ENCODE data around the gene THYN1. TPM values are rescaled to one million over a fixed set of nuclear protein-coding genes. Genes with fewer than 3 reads are reported as not detected.

The THYN1 gene
- total and polyA plus RNA-seq, 4 donors, result 30.1 to 67.4 (median 35.8) TPM

DNA sequence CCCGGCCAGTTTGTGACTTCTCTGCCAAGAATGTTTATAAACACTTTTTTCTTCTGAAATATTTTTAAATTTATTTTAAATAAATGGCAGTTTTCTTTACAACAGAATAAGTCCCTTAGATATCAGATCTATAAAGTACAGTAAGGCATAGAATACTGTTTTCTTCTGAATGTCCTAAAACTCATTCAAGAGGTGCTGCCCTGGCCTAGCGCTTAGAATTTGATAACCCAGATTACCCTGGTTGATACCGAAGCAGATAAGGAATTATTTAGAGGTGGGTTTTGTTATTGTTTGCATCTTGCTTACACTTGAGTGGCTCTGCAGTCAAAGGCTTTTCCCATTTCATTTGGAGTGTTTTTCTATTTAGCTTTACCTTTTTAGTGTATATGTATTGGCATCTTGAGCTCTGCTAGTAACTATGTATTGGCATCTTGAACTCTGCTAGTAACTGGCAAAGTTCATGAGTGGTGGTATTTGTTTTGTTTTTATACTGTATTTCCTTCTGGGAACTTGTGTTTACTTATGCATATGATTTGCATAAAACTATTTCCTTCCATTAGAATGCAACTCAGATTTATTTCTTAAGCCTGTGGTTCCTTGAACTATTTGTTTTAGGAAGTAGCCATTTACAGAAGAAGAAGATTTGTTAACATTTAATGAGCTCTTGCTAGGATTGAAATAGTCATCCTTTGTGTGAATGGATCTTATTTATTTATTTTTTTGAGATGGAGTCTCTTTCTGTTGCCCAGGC, 1.5 kb upstream of the THYN1 start:
- H3K4me3 ChIP-seq, result no peak overlapping the region
- H3K4me1 ChIP-seq (ENCODE audit: control insufficient read depth in 5 of 5, insufficient read depth in 5 of 5, low read length in 5 of 5), result peaks cover 0 to 16% (median 4%) of the 10 kb centered on the region in 5 donors
- ATAC-seq (ENCODE audit: insufficient read depth, low FRiP score), result no peak
- TF ChIP-seq, protein P1, sequence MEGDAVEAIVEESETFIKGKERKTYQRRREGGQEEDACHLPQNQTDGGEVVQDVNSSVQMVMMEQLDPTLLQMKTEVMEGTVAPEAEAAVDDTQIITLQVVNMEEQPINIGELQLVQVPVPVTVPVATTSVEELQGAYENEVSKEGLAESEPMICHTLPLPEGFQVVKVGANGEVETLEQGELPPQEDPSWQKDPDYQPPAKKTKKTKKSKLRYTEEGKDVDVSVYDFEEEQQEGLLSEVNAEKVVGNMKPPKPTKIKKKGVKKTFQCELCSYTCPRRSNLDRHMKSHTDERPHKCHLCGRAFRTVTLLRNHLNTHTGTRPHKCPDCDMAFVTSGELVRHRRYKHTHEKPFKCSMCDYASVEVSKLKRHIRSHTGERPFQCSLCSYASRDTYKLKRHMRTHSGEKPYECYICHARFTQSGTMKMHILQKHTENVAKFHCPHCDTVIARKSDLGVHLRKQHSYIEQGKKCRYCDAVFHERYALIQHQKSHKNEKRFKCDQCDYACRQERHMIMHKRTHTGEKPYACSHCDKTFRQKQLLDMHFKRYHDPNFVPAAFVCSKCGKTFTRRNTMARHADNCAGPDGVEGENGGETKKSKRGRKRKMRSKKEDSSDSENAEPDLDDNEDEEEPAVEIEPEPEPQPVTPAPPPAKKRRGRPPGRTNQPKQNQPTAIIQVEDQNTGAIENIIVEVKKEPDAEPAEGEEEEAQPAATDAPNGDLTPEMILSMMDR (IDR thresholded peaks at IDR 0.05; ENCODE audit: control extremely low read depth, extremely low read depth), result no peak
- no peak overlapping the region for H3K9ac ChIP-seq (ENCODE audit: insufficient read depth in 1 of 2, low read length in 2 of 2)
- 66 to 80% methylated on average over 3 of the region's 3 CpGs for WGBS, 2 donors
- no peaks in the 10 kb centered on the region for H3K27me3 ChIP-seq (ENCODE audit: control insufficient read depth in 3 of 3, insufficient read depth in 3 of 3, low read length in 2 of 3)
- no peak for DNase-seq
- H3K27ac ChIP-seq (ENCODE audit: low read depth in 1 of 2, low read length in 1 of 2), result no peak overlapping the region
- peaks cover 7 to 27% (median 21%) of the 10 kb centered on the region in 4 donors for H3K36me3 ChIP-seq (ENCODE audit: control insufficient read depth in 4 of 4, insufficient read depth in 4 of 4, low read length in 4 of 4)
- H3K9me3 ChIP-seq (ENCODE audit: control insufficient read depth in 4 of 4, insufficient read depth in 3 of 4, low read length in 3 of 4), result no peaks in the 10 kb centered on the region

DNA sequence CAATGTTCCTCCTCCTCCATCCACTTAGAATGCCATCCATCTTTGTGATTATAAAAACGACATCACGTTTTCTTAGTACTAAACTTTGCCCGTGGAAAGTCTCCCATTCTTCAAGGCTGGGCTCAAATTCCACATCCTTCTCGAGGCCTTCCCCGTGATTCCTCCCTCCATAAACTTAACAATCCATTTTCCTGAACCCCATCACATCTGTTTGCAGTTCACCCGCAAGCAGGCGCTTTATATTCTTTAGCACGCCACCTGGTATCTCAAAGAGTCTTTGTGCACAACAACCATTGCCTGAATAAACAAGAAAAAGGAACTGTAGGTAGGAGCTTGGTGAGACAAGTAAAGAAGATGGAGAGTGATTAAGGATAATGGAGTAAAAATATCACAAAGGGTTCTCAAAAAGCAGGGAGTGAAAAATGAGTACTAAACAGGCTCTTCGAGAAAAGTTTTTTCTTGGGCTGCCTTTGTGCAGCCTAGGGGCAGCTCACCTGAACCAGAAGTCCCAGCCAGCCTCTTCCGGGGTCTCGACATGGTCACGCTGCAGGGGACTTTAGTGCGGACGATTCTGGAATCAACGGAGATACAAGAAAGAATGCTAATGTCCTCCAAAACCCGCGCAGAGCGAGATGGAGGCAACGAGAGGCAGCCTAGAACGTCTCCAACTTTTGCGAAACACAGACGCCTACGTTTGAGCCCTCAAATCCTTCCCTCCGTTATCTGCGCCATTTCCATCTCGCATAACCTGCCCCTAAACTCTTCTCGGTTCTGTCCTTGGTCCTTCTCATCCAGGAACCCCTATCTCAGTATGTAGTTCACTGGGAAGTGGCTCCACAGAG, 585 bp downstream of the THYN1 start:
- Histone ChIP-seq H3K9ac (ENCODE audit: insufficient read depth in 1 of 2, low read length in 2 of 2) (peak overlapping the region; percentile 44 to 84), H3K27ac (ENCODE audit: low read depth in 1 of 2, low read length in 1 of 2) (peak overlapping the region; percentile 49 to 67), H3K27me3 (ENCODE audit: control insufficient read depth in 3 of 3, insufficient read depth in 3 of 3, low read length in 2 of 3) (no peaks in the 10 kb centered on the region), H3K36me3 (ENCODE audit: control insufficient read depth in 4 of 4, insufficient read depth in 4 of 4, low read length in 4 of 4) (peaks cover 15 to 26% (median 22%) of the 10 kb centered on the region in 4 donors), H3K4me1 (ENCODE audit: control insufficient read depth in 5 of 5, insufficient read depth in 5 of 5, low read length in 5 of 5) (peaks cover 0 to 16% (median 4%) of the 10 kb centered on the region in 5 donors), H3K9me3 (ENCODE audit: control insufficient read depth in 4 of 4, insufficient read depth in 3 of 4, low read length in 3 of 4) (no peaks in the 10 kb centered on the region), H3K4me3 (peak overlapping the region; percentile 88)
- WGBS, 2 donors, result 6% methylated on average over 27 of the region's 27 CpGs
- no peak for DNase-seq
- TF ChIP-seq, protein P1 (IDR thresholded peaks at IDR 0.05; ENCODE audit: control extremely low read depth, extremely low read depth), result no peak
- peak; percentile 4 for ATAC-seq (ENCODE audit: insufficient read depth, low FRiP score)

DNA sequence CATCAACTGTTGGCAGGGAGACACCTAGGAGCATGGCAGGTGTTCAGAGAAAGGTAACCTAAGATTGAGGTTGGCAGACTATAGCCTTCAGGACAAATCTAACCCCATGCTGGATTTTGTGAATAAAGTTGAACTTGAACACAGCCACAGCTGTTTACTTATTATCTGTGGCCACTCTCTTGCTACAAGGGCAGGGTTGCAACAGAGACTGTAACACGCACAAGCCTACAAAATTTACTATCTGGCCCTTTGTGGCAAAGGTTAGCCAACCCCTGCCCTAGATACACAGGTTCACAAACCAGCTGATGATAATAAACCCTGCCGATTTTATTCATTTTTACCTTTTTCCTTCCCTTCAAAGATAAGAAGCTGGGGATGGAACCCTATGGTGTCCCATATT, 2.5 kb downstream of the THYN1 start:
- ATAC-seq (ENCODE audit: insufficient read depth, low FRiP score), result no peak
- Histone ChIP-seq H3K27me3 (ENCODE audit: control insufficient read depth in 3 of 3, insufficient read depth in 3 of 3, low read length in 2 of 3) (no peaks in the 10 kb centered on the region), H3K36me3 (ENCODE audit: control insufficient read depth in 4 of 4, insufficient read depth in 4 of 4, low read length in 4 of 4) (peaks cover 16 to 36% (median 23%) of the 10 kb centered on the region in 4 donors), H3K27ac (ENCODE audit: low read depth in 1 of 2, low read length in 1 of 2) (no peak overlapping the region), H3K9me3 (ENCODE audit: control insufficient read depth in 4 of 4, insufficient read depth in 3 of 4, low read length in 3 of 4) (no peaks in the 10 kb centered on the region), H3K4me1 (ENCODE audit: control insufficient read depth in 5 of 5, insufficient read depth in 5 of 5, low read length in 5 of 5) (peaks cover 0 to 16% (median 4%) of the 10 kb centered on the region in 5 donors), H3K4me3 (no peak overlapping the region), H3K9ac (ENCODE audit: insufficient read depth in 1 of 2, low read length in 2 of 2) (no peak overlapping the region)
- DNase-seq, result no peak
- 65 to 89% methylated on average over 2 of the region's 2 CpGs for WGBS, 2 donors
- TF ChIP-seq, protein P1 (IDR thresholded peaks at IDR 0.05; ENCODE audit: control extremely low read depth, extremely low read depth), result no peak
